DMS53 (cell line): Measurements from ENCODE around the gene ACOXL.
A peak's percentile ranks its signal among the peaks of the same experiment; 100 is the strongest.

ENCODE experiments used
- DNase-seq: peaks from one replicate; lab custom pipeline; 2025; lab: John Stamatoyannopoulos, UW

ACOXL gene

DNA sequence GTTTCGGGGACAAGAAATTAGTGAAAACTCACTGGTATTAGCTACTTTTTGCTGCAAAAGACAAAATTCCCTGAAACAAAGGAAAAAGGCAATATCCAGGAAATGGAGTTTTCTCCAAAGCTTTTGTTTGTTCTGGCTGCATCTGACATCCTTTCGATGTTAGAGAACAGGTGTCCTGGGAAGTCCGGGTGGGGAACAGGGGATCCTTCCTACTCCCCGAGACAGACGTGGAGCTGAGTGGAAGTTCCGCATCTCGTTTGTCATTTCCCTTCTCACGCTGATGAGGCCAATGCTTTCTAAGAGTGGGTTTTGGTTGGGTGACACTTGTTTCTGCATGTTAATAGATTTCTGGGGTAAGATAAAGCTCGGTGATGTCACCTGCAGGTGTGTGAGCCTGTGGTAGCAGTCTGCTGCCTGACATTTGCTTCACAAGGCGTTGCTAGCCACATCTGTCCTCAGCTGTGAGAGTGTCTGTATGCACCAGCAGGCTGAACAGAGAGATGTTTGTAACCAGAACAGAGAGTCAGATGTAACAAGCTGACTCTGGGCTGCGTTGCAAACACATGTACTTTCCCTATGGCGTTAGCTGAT, 125.9 kb downstream of the ACOXL start:
- peak; percentile 81 for DNase-seq

GRCh38 chr2:110858993-110859701, 126.8 kb downstream of the ACOXL start:
- no peak for DNase-seq

DNA sequence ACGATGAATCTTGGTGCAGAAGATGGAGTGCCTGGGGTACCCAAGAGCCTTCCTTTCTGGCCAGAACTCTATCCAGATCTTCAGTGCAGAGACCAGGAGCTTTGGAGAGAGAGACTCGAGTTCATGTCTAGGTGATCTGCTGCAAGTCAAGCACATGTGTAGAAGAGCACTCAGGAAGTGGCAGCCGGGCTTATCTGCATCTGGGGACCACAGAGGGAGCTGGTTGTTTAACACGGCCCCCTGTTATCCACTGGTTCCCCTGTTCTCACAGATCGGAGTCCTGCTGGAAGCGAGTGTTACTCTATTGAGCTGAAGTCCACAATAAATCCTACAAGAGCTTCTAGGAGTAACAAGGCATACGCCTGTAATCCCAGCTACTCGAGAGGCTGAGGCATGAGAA, 128.3 kb downstream of the ACOXL start:
- no peak for DNase-seq

GRCh38 chr2:110861616-110862260, 129.4 kb downstream of the ACOXL start:
- DNase-seq = no peak

- no peak for DNase-seq
These were observed 131.4 kb downstream of the ACOXL start for GRCh38 chr2:110863726-110864125.

GRCh38 chr2:110864176-110864575, 131.8 kb downstream of the ACOXL start:
- no peak for DNase-seq

GRCh38 chr2:110864731-110865130, 132.4 kb downstream of the ACOXL start:
- DNase-seq = no peak

GRCh38 chr2:110865188-110865587, 132.8 kb downstream of the ACOXL start:
- no peak for DNase-seq

DNA sequence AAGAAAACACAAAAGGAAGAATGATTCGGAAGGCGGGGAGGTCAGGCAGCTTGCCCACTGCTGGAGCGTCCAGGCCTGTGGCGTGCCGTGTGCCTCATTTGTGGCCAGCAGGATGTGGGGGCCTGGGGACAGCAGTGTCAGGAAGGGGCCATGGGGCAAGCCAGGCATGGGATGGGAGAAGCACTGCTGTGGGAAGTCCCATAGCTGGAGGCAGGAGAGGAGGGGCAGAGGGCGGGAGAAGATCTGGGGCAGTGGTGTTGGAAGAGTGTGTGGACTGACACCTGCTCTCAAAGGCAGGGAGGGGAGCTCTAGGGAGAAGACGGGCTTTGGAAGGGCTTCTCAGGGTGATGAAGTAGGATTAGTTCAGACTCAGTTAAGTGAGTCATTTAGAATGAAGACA, 133.7 kb downstream of the ACOXL start:
- no peak for DNase-seq

DNA sequence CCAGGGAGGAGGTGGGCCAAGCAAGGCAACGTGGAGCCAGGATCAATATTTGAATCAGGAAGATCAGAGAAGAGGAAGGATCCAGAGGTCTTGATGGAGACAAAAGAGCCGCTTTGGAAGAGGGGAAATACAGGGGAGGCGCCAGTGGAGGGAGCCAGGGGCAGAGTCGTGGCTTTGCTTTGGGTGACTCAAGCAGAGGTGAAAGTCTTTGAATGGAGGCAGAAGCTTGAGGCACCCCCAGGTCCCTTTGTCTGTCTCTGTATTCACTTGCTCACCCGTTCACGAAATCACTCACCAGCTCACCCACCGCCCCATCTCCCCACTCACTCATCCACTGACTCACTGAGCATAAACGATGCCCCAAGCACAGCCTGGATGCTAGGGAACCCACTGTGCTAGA, 134.1 kb downstream of the ACOXL start:
- no peak for DNase-seq

- no peak for DNase-seq
These were observed 134.7 kb downstream of the ACOXL start for GRCh38 chr2:110867078-110867477.

DNA sequence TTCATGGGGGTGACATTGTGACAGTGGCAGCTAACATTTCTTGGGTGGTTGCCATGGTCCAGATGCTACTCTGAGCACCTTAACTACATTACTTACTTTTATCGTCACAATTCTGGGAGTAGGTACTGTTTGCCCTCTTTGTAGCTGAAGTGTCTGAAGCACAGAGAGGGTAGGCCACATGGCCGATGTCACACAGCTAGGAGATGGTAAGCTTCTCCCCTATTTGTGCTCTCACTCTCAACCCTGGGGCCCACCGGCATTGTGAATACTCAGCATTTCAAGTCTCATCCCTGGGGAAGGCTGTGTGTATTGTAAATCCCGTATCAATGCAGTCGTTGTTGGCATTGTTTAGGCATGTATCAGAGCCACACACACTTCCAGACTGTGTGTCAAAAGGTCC, 136.6 kb downstream of the ACOXL start:
- no peak for DNase-seq

- DNase-seq = peak; percentile 71
These were observed 137.4 kb downstream of the ACOXL start for GRCh38 chr2:110869472-110870446.

DNA sequence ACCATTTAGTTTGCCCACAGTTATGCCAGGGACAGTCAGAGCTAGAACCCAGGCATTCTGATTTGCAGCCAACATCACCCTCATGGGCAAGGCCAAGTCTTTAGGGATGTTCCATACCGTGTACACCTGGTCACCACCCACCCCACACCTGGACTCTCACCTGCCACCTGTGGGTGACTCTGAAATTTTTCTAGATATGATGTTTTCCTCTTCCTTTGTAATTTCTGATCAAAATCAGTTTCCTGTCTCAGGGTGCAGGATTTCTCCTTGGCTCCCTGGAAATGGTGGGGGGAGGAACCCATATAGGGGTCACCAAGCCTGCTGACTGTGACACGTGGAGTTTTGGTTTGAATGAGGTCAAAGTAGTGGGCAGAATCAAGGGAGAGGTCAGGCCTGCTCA, 138.2 kb downstream of the ACOXL start:
- DNase-seq = peak; percentile 50

GRCh38 chr2:110871637-110872036, 139.3 kb downstream of the ACOXL start:
- DNase-seq = no peak

- no peak for DNase-seq
These were observed 140.1 kb downstream of the ACOXL start for GRCh38 chr2:110872521-110872920.

GRCh38 chr2:110873056-110873502, 140.7 kb downstream of the ACOXL start:
- DNase-seq = peak; percentile 13

DNA sequence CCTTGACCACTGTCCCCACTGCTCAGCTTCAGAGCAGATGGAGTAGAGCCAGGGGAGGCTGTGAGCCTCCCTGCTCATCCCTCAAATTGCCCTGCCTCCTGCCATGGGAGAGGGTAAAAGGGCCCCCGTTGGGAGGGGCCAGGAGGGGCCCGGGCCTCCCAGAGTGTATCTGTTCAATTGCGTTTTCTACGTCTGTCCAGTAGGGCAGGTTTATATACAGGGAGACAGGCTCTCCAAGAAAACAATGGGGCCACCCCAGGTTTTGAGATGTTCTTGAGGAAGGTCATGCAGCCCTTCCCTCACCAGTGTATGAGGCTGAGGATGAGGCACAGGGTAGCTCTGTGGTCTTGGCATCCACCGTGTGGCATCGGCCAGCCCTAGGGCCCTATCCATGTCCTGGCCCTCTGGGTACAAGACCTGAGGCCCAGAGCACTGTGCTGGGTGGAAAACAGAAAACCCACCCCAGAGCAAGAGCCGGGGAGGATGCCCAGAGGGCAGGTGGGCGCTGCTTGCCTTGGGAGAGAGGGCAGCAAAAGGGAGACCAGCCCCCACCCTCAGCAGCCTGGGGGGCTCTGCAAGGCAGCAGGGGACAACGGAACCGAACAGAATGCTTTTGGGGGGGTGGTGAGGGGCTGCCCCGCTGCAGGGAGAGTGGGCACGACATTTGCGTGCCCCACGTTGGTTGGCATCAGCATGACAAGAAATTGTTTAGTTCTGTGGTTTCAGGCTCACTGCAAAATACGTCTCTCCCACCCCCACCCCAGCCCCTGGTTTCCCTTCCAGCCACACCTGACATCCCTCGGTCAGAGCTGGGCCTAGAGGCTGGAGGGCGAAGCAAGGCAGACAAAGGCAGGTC, 141.5 kb downstream of the ACOXL start:
- DNase-seq = no peak

GRCh38 chr2:110874453-110875383, 142.3 kb downstream of the ACOXL start:
- DNase-seq = peak; percentile 73

DNA sequence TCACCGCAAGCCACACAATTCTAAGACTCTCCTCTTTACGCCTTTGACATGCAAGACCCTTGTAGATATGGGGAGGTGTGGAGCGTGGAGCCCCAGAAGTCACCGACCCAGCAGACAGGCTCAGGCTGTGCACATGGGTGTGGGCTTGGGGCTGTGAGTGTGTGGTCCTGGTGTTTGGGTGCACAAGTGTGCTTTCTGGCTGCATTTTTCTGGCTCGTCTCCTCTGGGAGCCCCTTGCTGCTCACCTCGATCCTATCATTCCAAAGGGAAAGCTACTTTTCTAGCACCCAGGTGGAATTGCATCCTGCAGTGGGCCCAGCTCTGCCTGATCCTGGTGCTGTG, 143.0 kb downstream of the ACOXL start:
- DNase-seq = no peak
